HG03442 (cell line): ENCODE results near the gene CENATAC.
"Not testable (repeated sequence)": the region's sequence is repeated elsewhere in the genome, so short reads cannot be mapped to it uniquely, and the experiment has no call there.

Source experiments
- ATAC-seq: cut with Tn5 transposase; IDR thresholded peaks from one replicate; pipeline ENCODE4 v1.9.1; 2021; ENCODE audit warnings: mild to moderate bottlenecking, moderate library complexity; ENCODE audit not compliant: unreplicated experiment

The CENATAC gene

DNA sequence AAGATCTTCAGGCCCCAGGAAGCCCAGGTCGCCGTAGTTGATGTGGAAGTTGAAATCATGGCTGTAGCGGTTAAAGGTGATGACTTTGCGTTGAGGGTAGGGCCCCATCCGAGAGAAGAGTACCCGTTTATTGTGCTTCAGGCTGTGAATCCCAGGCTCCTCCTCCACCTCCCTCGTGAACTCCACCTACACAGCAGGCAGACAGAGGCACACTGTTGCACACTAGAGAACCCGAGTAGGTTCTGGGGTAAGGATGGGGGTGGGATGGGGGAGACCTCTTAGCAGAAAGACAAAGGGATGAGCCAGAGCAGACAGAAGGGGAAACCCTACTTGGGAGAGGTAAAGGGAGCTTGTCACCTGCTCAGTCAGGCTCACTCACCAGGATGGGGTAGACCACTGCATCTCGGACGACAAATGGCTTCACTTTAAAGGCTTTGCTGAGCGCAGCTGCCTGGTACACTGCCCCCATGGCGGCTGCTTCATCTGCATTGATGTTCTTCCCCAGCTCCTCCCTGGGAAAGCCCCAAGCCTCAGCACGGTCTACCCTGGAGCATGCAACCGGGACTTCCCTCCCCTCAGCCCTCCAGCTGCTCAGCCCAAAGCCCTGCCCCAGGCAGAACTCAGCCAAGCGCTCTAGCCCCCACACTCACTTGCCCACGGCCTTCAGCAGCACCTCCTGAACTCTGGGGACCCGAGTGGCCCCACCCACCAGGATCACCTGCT, 53.7 kb downstream of the CENATAC start:
- ATAC-seq: no peak

DNA sequence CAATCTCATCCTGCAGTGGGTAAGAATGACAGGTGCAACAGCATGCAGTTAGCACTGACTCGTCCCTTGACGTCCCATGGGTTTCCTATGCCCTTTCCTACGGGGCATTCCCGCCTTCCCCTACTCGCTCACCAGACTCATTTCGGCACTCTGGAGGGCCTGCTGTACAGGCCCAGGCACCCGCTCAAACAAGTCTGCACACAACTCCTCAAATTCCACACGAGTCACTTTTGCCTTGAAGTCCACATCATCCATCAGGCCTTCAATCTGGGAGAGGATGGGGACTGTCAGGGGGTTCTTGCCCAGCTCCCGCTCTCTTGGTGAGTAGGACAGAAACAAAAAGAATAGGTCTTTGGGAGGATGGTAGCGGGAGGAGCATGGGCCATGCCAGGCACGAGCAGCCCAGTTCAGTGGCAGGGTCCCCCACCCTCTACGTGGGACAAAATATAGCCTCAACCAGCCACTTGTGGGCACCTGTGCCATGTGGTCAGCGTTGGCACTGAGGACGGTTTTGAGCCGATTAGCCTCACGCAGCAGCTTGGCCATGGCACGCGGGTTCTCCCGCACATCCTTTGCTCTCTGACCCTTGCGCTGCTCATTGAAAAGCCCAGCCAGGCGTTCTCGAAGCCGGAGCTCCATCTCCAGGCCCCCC, 54.4 kb downstream of the CENATAC start:
- ATAC-seq: no peak

DNA sequence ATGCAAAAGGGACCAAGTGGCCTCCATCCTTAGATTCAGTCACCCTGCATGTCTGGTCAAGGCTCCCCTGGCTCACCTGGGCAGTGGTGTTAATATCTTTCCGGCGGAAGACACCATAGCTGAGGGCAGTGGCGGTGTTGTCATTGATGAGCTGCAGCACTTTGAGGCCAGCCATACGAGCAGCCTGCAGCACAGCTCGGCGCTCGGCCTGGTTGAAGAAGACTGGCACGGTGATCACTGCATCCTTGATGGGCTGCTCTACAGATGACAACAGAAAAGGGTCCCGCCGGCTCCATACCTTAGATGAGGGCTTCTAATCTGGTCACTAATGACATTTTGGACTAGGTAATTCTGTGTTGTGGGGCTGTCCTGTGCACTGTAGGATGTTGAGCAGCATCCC, 56.5 kb downstream of the CENATAC start:
- ATAC-seq: no peak

DNA sequence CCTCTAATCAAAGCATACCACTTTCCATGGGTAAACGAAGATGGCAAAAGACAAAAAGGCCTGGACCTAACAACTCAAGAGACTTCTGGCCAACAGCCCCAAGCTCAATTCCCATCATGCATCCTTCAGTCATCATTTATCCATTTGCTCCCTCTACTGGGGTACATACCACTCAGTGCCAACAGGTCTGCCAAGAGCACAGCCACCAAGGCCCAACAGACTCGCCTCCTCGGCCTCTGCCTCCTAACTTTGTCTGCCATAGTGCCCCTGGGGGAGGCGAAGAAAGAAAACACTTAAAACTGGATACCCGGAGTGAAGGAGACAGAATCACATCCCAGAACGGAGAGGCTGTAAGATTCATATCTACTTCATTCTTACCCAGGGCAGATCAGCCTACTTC, 58.0 kb downstream of the CENATAC start:
- ATAC-seq: no peak

DNA sequence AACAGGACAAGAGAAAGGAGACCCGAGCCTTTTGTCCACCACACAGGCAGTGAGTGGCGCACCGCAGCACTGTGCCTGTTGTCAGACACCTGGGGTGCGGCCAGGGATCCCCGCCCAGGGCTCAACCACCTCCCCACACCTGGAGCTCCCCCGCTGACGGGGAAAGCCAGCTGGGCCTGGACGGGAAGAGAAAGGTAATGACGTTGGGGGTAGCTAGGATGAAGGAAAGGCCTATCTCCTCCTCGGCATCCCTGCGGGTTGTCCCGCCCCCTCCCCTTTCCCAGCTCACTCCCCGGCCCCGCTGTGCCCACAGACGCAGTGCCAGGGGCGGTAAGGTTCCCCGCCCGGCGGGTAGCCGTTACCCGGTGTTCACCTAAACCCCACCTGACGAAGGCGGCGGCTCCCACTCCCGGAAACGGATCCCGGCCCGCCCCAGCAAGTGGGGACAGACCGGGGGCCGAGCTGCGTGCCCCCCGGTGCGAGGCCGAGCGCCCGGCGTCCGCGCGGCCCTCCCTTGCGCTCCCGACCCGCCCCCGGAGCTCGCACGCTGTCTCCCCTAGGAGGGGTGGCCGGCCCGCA, 58.6 kb downstream of the CENATAC start:
- ATAC-seq: peak; percentile 3

DNA sequence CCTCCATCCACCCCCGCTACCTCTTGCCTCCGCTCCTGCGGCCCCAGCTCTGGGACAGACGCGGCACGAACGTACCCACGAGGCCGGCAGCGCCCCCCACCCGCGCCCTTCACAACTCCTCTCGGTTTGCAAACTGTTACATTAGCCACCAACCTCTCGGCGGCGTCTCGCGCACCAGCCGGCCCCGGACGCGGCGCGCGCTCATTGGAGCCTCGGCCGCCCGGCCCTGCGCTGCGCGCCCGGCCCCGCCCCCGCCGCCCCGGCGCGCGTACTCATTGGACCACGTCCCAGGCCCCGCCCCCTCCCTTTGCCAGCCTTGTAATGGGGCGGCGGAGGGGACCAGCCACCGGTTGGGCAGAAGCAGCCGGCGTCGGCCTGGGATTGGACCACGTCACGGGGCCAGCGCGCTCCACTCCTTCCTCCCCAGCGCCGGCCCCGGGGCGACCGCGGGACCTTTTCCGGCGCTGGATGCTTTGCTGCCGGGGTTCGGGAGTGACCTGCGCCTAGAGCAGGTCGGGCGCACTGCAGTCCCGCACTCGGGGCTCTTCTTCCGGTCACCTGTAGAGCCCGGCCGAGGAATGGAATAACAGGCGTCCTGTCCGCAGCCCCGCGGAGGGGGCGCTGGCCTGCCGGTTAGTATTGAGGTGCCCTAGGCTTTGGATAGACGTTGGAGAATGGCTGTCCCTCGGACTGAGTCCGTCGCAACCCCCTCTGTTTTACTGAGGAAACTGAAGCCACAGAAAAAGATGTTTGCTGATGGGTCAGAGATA, 59.2 kb downstream of the CENATAC start, which contains the start of gene HYOU1:
HYOU1 (minus strand) TSS at position 206 of the 770 bp plus-strand sequence. CDS start 1,045 bp downstream, outside the sequence.
- ATAC-seq: peak; percentile 88

DNA sequence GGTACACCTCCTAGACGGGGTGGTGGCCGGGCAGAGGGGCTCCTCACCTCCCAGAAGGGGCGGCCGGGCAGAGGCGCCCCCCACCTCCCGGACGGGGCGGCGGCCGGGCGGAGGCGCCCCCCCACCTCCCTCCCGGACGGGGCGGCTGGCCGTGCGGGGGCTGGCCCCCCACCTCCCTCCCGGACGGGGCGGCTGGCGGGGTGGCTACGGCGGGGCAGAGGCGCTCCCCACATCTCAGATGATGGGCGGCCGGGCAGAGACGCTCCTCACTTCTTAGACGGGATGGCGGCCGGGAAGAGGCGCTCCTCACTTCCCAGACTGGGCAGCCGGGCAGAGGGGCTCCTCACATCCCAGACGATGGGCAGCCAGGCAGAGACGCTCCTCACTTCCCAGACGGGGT, 61.2 kb downstream of the CENATAC start:
- not testable (repeated sequence) for ATAC-seq

DNA sequence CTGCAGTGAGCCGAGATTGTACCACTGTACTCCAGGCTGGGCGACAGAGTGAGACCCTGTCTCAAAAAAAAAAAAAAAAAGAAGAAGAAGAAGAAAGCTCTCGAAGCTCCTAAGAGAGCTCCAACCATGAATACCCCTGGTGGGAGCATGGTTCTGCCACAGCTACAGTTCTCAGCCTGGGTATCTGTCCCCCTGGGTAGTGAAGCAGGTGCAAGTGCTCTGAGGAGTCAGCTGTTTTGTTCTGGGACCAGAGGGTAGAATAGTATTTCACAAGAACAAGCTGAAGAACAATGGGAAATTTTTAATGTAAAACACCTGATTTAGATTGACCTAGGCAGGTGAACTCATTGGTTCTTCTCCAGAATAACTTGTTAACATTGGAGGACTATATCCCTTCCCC, 63.3 kb downstream of the CENATAC start:
- ATAC-seq: no peak

DNA sequence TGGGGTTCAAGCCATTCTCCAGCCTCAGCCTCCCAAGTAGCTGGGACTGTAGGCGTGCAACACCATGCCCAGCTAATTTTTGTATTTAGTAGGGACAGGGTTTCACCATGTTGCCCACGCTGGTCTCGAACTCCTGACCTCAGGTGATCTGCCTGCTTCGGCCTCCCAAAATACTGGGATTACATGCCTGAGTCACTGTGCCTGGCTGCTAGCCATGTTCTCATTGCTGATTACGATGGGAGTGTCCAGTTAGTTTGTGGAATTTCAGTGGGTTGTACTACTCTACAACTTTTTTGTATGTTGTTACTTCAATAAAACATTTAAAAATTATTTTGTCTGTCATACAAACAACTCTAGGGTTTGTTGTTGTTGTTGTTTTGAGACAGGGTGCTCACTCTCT, 64.8 kb downstream of the CENATAC start:
- no peak for ATAC-seq

DNA sequence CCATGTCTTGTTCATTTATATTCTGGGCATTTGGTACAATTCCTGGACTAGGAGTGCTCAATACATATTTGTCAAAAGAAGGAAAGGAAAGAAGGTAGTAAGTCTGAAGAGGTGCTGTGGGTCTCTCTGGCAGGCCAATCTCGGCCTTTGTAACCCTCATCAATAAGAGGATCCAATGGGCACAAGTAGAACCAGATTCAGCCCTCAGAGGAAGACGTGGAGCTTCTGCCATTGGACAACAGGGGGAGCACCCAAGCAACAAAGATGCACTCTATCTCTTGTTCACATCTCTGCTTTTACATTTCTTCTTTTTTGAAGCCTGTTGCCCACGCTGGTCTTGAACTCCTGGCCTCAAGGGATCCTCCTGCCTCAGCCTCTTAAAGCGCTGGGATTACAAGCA, 67.4 kb downstream of the CENATAC start:
- ATAC-seq: no peak
